Activated CD8-positive, alpha-beta memory T cell treated with anti-CD3 and anti-CD28 coated beads, Interleukin-2, amount 50 U/mL, for 24 hours (primary cell): ENCODE measurements around the gene TAS2R20.

Experiments used
- DNase-seq: peaks from one replicate; pipeline ENCODE4 v3.0.0-alpha.2; 2020; ENCODE audit errors: extremely low read depth

Gene TAS2R20

GRCh38 chr12:10959804-10960203 is 38.3 kb downstream of the TAS2R20 start:
- DNase-seq = no peak

DNA sequence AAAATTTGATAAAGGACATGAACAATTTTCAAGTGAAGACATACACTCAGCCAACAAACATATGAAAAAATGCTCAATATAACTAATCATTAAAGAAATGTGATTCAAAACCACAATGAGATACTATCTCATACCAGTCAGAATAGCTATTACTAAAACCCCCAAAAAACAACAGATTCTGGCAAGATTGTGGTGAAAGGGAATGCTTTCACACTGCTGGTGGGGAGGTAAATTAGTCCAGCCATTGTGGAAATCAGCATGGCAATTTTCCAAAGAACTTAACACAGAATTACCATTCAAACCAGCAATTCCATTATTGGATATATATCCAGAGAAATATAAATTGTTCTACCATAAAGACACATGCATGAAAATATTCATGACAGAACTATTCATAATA is 40.4 kb downstream of the TAS2R20 start:
- DNase-seq = no peak

DNA sequence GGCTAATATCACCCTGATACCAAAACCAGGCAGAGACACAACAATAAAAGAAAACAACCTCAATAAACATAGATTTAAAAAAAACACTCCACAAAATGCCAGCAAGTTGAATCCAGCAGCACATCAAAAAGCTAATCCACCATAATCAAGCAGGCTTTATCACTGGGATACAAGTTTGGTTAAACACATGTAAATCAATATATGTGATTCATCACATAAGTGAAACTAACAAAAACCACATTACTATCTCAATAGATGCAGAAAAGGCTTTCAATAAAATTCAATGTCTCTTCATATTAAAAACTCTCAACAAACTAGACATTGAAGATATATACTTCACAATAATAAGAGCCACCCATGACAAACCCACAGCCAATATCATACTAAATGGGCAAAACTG is 42.0 kb downstream of the TAS2R20 start:
- DNase-seq = no peak

DNA sequence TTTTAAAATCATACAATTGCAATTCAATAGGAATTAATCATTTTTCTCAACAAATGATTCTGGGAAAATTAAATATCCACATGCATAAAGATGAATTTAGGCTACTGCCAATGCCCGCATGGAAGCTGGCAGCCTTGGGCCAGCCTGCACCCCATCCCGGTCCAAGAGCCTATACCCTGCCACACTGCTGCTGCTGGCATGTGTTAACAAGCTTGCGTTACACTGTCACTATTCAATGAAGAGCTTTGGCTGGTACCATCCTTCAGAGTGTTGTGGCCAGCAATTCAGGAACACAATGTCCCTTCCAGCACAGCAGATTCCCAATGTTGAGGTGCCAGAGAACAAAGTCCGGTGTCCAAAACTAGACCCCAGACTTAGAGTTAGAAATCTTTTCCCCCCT is 45.5 kb downstream of the TAS2R20 start:
- no peak for DNase-seq
